Measurements from ENCODE around the gene UBE2F. TPM values are rescaled to one million over a fixed set of nuclear protein-coding genes. Genes with fewer than 3 reads are reported as not detected.

UBE2F gene
- total and polyA plus RNA-seq, 7 donors: 50.7 to 115 (median 67.8) TPM

- TF ChIP-seq POLR2A (IDR thresholded peaks at IDR 0.05): no peak
- TF ChIP-seq EP300 (IDR thresholded peaks at IDR 0.05): no peak
- TF ChIP-seq POLR2AphosphoS5 (IDR thresholded peaks at IDR 0.05): no peak
- no peak for TF ChIP-seq CTCF (IDR thresholded peaks at IDR 0.05)
- Histone ChIP-seq H3K27ac (no peak overlapping the region), H3K36me3 (no peaks in the 10 kb centered on the region), H3K27me3 (no peaks in the 10 kb centered on the region), H3K4me1 (no peaks in the 10 kb centered on the region), H3K9me3 (no peaks in the 10 kb centered on the region), H3K4me3 (no peak overlapping the region)
- intact Hi-C loops (cut with DNase I): no loop called here
- 86 to 95% methylated on average over 3 of the region's 3 CpGs for WGBS, 2 donors
- DNase-seq: no peak
Measured at GRCh38 chr2:238004077-238004830, 37.4 kb downstream of the UBE2F start.

- Histone ChIP-seq H3K36me3 (no peaks in the 10 kb centered on the region), H3K27me3 (no peaks in the 10 kb centered on the region), H3K9me3 (no peaks in the 10 kb centered on the region), H3K4me3 (no peak overlapping the region), H3K4me1 (no peaks in the 10 kb centered on the region), H3K27ac (no peak overlapping the region)
- intact Hi-C loops (cut with DNase I): no loop called here
- no peak for DNase-seq
- TF ChIP-seq CTCF (IDR thresholded peaks at IDR 0.05) (no peak), EP300 (IDR thresholded peaks at IDR 0.05) (no peak), POLR2A (IDR thresholded peaks at IDR 0.05) (no peak), POLR2AphosphoS5 (IDR thresholded peaks at IDR 0.05) (no peak)
- 19 to 83% methylated on average over 1 of the region's 1 CpG for WGBS, 2 donors
Measured at GRCh38 chr2:238005528-238005927, 38.7 kb downstream of the UBE2F start.

- H3K27me3 ChIP-seq: no peaks in the 10 kb centered on the region
- no peak overlapping the region for H3K27ac ChIP-seq
- H3K9me3 ChIP-seq: no peaks in the 10 kb centered on the region
- intact Hi-C loops (cut with DNase I): no loop called here
- H3K4me1 ChIP-seq: no peaks in the 10 kb centered on the region
- TF ChIP-seq POLR2A (IDR thresholded peaks at IDR 0.05) (no peak), EP300 (IDR thresholded peaks at IDR 0.05) (no peak), CTCF (IDR thresholded peaks at IDR 0.05) (no peak), POLR2AphosphoS5 (IDR thresholded peaks at IDR 0.05) (no peak)
- no peak overlapping the region for H3K4me3 ChIP-seq
- no peaks in the 10 kb centered on the region for H3K36me3 ChIP-seq
- DNase-seq: no peak
Measured at GRCh38 chr2:238006510-238006909, 39.7 kb downstream of the UBE2F start.

GRCh38 chr2:238007924-238008323 lies 41.1 kb downstream of the UBE2F start:
- WGBS, 2 donors: 81 to 97% methylated on average over 6 of the region's 6 CpGs
- no peak overlapping the region for H3K27ac ChIP-seq
- DNase-seq: no peak
- TF ChIP-seq EP300 (IDR thresholded peaks at IDR 0.05): no peak
- TF ChIP-seq POLR2A (IDR thresholded peaks at IDR 0.05): no peak
- no peak for TF ChIP-seq CTCF (IDR thresholded peaks at IDR 0.05)
- no peak for TF ChIP-seq POLR2AphosphoS5 (IDR thresholded peaks at IDR 0.05)
- no peaks in the 10 kb centered on the region for H3K36me3 ChIP-seq
- intact Hi-C loops (cut with DNase I): no loop called here
- no peak overlapping the region for H3K4me3 ChIP-seq
- no peaks in the 10 kb centered on the region for H3K27me3 ChIP-seq
- H3K9me3 ChIP-seq: no peaks in the 10 kb centered on the region
- H3K4me1 ChIP-seq: no peaks in the 10 kb centered on the region

GRCh38 chr2:238009563-238009962 lies 42.7 kb downstream of the UBE2F start:
- H3K4me3 ChIP-seq: no peak overlapping the region
- no peaks in the 10 kb centered on the region for H3K9me3 ChIP-seq
- TF ChIP-seq EP300 (IDR thresholded peaks at IDR 0.05) (no peak), CTCF (IDR thresholded peaks at IDR 0.05) (no peak)
- H3K27me3 ChIP-seq: no peaks in the 10 kb centered on the region
- intact Hi-C loops (cut with DNase I): no loop called here
- 60 to 66% methylated on average over 2 of the region's 2 CpGs for WGBS, 2 donors
- no peak for DNase-seq
- no peaks in the 10 kb centered on the region for H3K36me3 ChIP-seq
- H3K4me1 ChIP-seq: no peaks in the 10 kb centered on the region
- H3K27ac ChIP-seq: no peak overlapping the region
